ENCODE results near the gene HPSE2.
"Not testable (repeated sequence)": the region's sequence is repeated elsewhere in the genome, so short reads cannot be mapped to it uniquely, and the experiment has no call there.

The HPSE2 gene

DNA sequence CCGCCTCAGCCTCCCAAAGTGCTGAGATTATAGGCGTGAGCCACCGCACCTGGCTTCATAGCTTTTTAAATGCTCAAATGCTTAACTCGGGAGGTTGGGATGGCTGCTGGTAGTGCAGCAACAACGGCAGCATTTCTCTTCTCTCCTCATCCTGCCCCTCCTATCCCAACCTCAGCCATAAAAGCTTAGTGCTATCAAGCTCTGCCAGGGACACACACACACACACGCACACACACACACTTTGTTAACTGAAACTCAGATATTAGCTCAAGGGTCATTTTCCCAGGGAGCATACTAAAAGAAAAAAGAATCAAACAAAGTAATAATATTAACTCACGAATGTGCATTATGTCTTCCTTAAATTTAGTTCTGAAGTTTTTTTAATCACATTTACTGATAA lies 725.9 kb downstream of the HPSE2 start:
- no peak for ATAC-seq
- TF ChIP-seq RARB (CRISPR knock-in tag; IDR thresholded peaks at IDR 0.05) (no peak), ARNTL (CRISPR knock-in tag; IDR thresholded peaks at IDR 0.05; ENCODE audit: borderline replicate concordance, low read depth) (no peak), ZNF8 (CRISPR knock-in tag; IDR thresholded peaks at IDR 0.05) (no peak), TOX (CRISPR knock-in tag; IDR thresholded peaks at IDR 0.05; ENCODE audit: borderline replicate concordance) (no peak), ESRRG (CRISPR knock-in tag; IDR thresholded peaks at IDR 0.05) (no peak), TCF4 (CRISPR knock-in tag; IDR thresholded peaks at IDR 0.05; ENCODE audit: borderline replicate concordance) (no peak), PPARA (CRISPR knock-in tag; IDR thresholded peaks at IDR 0.05; ENCODE audit: borderline replicate concordance) (no peak), OSR1 (CRISPR knock-in tag; IDR thresholded peaks at IDR 0.05) (no peak), ZNF70 (CRISPR knock-in tag; IDR thresholded peaks at IDR 0.05) (no peak), BACH2 (CRISPR knock-in tag; IDR thresholded peaks at IDR 0.05; ENCODE audit: borderline replicate concordance) (no peak), SNAI2 (CRISPR knock-in tag; IDR thresholded peaks at IDR 0.05) (no peak)
- TF ChIP-seq, protein P1, sequence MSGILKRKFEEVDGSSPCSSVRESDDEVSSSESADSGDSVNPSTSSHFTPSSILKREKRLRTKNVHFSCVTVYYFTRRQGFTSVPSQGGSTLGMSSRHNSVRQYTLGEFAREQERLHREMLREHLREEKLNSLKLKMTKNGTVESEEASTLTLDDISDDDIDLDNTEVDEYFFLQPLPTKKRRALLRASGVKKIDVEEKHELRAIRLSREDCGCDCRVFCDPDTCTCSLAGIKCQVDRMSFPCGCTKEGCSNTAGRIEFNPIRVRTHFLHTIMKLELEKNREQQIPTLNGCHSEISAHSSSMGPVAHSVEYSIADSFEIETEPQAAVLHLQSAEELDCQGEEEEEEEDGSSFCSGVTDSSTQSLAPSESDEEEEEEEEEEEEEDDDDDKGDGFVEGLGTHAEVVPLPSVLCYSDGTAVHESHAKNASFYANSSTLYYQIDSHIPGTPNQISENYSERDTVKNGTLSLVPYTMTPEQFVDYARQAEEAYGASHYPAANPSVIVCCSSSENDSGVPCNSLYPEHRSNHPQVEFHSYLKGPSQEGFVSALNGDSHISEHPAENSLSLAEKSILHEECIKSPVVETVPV (CRISPR knock-in tag; IDR thresholded peaks at IDR 0.05), result no peak
- TF ChIP-seq, protein P2, sequence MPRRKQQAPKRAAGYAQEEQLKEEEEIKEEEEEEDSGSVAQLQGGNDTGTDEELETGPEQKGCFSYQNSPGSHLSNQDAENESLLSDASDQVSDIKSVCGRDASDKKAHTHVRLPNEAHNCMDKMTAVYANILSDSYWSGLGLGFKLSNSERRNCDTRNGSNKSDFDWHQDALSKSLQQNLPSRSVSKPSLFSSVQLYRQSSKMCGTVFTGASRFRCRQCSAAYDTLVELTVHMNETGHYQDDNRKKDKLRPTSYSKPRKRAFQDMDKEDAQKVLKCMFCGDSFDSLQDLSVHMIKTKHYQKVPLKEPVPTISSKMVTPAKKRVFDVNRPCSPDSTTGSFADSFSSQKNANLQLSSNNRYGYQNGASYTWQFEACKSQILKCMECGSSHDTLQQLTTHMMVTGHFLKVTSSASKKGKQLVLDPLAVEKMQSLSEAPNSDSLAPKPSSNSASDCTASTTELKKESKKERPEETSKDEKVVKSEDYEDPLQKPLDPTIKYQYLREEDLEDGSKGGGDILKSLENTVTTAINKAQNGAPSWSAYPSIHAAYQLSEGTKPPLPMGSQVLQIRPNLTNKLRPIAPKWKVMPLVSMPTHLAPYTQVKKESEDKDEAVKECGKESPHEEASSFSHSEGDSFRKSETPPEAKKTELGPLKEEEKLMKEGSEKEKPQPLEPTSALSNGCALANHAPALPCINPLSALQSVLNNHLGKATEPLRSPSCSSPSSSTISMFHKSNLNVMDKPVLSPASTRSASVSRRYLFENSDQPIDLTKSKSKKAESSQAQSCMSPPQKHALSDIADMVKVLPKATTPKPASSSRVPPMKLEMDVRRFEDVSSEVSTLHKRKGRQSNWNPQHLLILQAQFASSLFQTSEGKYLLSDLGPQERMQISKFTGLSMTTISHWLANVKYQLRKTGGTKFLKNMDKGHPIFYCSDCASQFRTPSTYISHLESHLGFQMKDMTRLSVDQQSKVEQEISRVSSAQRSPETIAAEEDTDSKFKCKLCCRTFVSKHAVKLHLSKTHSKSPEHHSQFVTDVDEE (CRISPR knock-in tag; IDR thresholded peaks at IDR 0.05), result no peak
- TF ChIP-seq, protein P3, sequence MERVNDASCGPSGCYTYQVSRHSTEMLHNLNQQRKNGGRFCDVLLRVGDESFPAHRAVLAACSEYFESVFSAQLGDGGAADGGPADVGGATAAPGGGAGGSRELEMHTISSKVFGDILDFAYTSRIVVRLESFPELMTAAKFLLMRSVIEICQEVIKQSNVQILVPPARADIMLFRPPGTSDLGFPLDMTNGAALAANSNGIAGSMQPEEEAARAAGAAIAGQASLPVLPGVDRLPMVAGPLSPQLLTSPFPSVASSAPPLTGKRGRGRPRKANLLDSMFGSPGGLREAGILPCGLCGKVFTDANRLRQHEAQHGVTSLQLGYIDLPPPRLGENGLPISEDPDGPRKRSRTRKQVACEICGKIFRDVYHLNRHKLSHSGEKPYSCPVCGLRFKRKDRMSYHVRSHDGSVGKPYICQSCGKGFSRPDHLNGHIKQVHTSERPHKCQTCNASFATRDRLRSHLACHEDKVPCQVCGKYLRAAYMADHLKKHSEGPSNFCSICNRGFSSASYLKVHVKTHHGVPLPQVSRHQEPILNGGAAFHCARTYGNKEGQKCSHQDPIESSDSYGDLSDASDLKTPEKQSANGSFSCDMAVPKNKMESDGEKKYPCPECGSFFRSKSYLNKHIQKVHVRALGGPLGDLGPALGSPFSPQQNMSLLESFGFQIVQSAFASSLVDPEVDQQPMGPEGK (CRISPR knock-in tag; IDR thresholded peaks at IDR 0.05; ENCODE audit: borderline replicate concordance), result no peak

DNA sequence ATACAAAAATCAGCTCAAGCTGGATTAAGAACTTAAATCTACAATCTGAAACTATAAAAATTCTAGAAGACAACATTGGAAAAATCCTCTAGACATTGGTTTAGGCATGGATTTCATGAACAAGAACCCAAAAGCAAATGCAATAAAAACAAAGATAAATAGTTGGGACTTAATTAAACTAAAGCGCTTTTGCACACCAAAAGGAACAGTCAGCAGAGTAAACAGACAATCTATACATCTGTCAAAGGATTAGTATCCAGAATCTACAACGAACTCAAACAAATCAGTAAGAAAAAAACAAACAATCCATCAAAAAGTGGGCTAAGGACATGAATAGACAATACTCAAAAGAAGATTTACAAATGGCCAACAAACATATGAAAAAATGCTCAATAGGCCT lies 733.1 kb downstream of the HPSE2 start:
- not testable (repeated sequence) for ATAC-seq

DNA sequence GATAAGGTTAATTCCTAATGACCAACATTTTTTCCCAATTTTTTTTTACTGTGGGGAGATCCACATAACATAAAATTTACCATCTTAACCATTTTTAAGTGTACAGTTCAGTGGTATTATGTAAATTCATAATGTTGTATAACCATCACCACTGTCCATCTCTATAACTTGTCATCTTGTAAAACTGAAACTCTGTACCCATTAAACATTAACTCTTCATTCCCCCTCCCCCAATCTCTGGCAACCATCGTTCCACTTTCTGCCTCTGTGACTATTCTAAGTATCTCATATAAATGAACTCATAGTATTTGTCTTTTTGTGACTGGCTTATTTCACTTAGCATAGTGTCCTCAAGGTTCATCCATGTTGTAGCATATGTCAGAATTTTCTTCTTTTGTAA lies 742.9 kb downstream of the HPSE2 start:
- TF ChIP-seq BACH2 (CRISPR knock-in tag; IDR thresholded peaks at IDR 0.05; ENCODE audit: borderline replicate concordance), result no peak
- no peak for TF ChIP-seq TCF4 (CRISPR knock-in tag; IDR thresholded peaks at IDR 0.05; ENCODE audit: borderline replicate concordance)
- no peak for TF ChIP-seq ARNTL (CRISPR knock-in tag; IDR thresholded peaks at IDR 0.05; ENCODE audit: borderline replicate concordance, low read depth)
- no peak for TF ChIP-seq ISL1 (CRISPR knock-in tag; IDR thresholded peaks at IDR 0.05)
- no peak for TF ChIP-seq PPARA (CRISPR knock-in tag; IDR thresholded peaks at IDR 0.05; ENCODE audit: borderline replicate concordance)
- TF ChIP-seq, protein P1 (CRISPR knock-in tag; IDR thresholded peaks at IDR 0.05), result no peak
- TF ChIP-seq ZNF8 (CRISPR knock-in tag; IDR thresholded peaks at IDR 0.05), result no peak
- no peak for TF ChIP-seq ZC3H10 (CRISPR knock-in tag; IDR thresholded peaks at IDR 0.05)
- TF ChIP-seq ZNF70 (CRISPR knock-in tag; IDR thresholded peaks at IDR 0.05), result no peak
- TF ChIP-seq GLIS3 (CRISPR knock-in tag; IDR thresholded peaks at IDR 0.05), result no peak
- ATAC-seq, result no peak

DNA sequence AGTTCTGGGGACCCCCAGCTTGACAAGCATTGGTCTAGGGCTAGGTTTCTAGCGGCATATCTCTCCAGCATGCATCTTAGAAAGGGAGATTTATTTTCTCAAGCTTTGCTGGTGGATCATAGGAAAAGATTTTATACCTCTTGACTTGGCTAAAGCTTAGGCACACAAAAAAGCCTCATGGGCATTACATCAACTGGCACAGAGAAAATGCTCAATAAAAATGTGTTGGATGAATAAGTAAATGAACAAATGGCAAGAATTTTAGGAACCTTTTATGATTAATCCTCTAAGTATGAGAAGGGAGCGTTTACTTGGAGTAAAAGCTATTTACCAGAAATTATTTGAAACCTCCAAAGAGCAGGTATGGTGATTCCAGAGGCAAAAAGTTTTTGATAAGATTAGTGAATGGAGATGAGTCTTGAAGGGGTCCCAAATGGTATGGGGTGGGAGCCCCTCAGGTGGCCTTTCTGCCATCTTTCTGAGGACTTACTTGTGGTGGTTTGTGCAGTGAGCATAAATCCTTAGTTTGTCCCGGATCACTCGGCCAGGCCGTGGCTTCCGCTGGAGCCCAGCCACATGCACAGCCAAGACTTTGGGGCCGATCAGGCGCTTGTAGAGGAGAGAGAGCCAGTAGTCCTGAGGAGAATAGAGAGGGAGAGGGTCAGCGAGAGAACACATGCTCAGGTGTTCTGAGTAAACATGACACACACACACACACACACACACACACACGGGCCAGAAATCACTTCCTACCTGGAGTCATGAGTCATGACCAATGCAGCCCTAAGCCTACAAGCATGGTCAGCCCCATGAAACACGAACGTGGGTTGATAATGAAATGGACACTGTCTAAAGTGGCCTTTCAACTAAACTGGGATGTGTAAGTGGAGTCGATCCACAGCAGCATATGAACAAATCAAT lies 745.8 kb downstream of the HPSE2 start:
- ATAC-seq, result no peak
- TF ChIP-seq ZFP30 (CRISPR knock-in tag; IDR thresholded peaks at IDR 0.05) (no peak), ZFP3 (CRISPR knock-in tag; IDR thresholded peaks at IDR 0.05) (no peak), ISL1 (CRISPR knock-in tag; IDR thresholded peaks at IDR 0.05) (no peak), ZNF8 (CRISPR knock-in tag; IDR thresholded peaks at IDR 0.05) (no peak), ESRRG (CRISPR knock-in tag; IDR thresholded peaks at IDR 0.05) (no peak), PPARA (CRISPR knock-in tag; IDR thresholded peaks at IDR 0.05; ENCODE audit: borderline replicate concordance) (no peak), ARNTL (CRISPR knock-in tag; IDR thresholded peaks at IDR 0.05; ENCODE audit: borderline replicate concordance, low read depth) (no peak), SNAI2 (CRISPR knock-in tag; IDR thresholded peaks at IDR 0.05) (no peak), CSDC2 (CRISPR knock-in tag; IDR thresholded peaks at IDR 0.05) (no peak)
- TF ChIP-seq, protein P2 (CRISPR knock-in tag; IDR thresholded peaks at IDR 0.05), result no peak
- TF ChIP-seq, protein P4, sequence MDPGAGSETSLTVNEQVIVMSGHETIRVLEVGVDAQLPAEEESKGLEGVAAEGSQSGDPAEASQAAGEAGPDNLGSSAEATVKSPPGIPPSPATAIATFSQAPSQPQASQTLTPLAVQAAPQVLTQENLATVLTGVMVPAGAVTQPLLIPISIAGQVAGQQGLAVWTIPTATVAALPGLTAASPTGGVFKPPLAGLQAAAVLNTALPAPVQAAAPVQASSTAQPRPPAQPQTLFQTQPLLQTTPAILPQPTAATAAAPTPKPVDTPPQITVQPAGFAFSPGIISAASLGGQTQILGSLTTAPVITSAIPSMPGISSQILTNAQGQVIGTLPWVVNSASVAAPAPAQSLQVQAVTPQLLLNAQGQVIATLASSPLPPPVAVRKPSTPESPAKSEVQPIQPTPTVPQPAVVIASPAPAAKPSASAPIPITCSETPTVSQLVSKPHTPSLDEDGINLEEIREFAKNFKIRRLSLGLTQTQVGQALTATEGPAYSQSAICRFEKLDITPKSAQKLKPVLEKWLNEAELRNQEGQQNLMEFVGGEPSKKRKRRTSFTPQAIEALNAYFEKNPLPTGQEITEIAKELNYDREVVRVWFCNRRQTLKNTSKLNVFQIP (CRISPR knock-in tag; IDR thresholded peaks at IDR 0.05; ENCODE audit: borderline replicate concordance, low read depth), result no peak
